MM.1S (cell line): ENCODE data around the gene KIF3C.

Experiments
- DNase-seq: peaks from one replicate; pipeline ENCODE4 v3.0.0-alpha.2; 2015
- H2AFZ ChIP-seq: fragments of 300-600 bp; sonication (generic); 2 replicates; pipeline ENCODE4 v1.6.0; 2016; ENCODE audit warnings: antibody characterized with exemption, low read length
- H3F3A ChIP-seq: fragments of 300-600 bp; sonication (generic); 2 replicates; pipeline ENCODE4 v1.6.1; 2016; ENCODE audit warnings: mild to moderate bottlenecking, antibody characterized with exemption, low read length, moderate library complexity, mixed read lengths; ENCODE audit not compliant: insufficient read depth
- H3K27ac ChIP-seq: fragments of 300-600 bp; sonication (generic); 2 replicates; pipeline ENCODE4 v1.5.1; 2016; ENCODE audit warnings: mild to moderate bottlenecking, low read length
- H3K27me3 ChIP-seq: fragments of 300-600 bp; sonication (generic); replicated peaks from 2 replicates; pipeline ENCODE4 v1.6.0; 2016; ENCODE audit warnings: low read length; ENCODE audit not compliant: insufficient read depth
- H3K36me3 ChIP-seq: fragments of 300-600 bp; sonication (generic); replicated peaks from 2 replicates; pipeline ENCODE4 v1.6.1; 2016; ENCODE audit warnings: mild to moderate bottlenecking, low read length, mixed read lengths; ENCODE audit not compliant: insufficient read depth
- H3K4me1 ChIP-seq: fragments of 300-600 bp; sonication (generic); 2 replicates; pipeline ENCODE4 v1.6.1; 2016; ENCODE audit warnings: low read length, mixed read lengths
- H3K4me2 ChIP-seq: fragments of 300-600 bp; sonication (generic); 2 replicates; pipeline ENCODE4 v1.6.0; 2016; ENCODE audit warnings: low read depth, low read length
- H3K4me3 ChIP-seq: fragments of 300-600 bp; sonication (generic); 2 replicates; pipeline ENCODE4 v1.5.1; 2016; ENCODE audit warnings: low read length, mixed read lengths
- H3K79me2 ChIP-seq: fragments of 300-600 bp; sonication (generic); 2 replicates; pipeline ENCODE4 v1.6.1; 2016; ENCODE audit warnings: mixed run types, low read length, mixed read lengths
- H3K9ac ChIP-seq: fragments of 300-600 bp; sonication (generic); 2 replicates; pipeline ENCODE4 v1.6.1; 2016; ENCODE audit warnings: low read length, mixed read lengths
- H3K9me2 ChIP-seq: fragments of 300-600 bp; sonication (generic); replicated peaks from 2 replicates; pipeline ENCODE4 v1.6.1; 2016; ENCODE audit warnings: mild to moderate bottlenecking, low read length, mixed read lengths; ENCODE audit not compliant: insufficient read depth
- H3K9me3 ChIP-seq: fragments of 300-600 bp; sonication (generic); replicated peaks from 2 replicates; pipeline ENCODE4 v1.6.1; 2016; ENCODE audit warnings: mild to moderate bottlenecking, low read length, mixed read lengths; ENCODE audit not compliant: insufficient read depth
- H4K20me1 ChIP-seq: fragments of 300-600 bp; sonication (generic); 2 replicates; pipeline ENCODE4 v1.6.1; 2016; ENCODE audit warnings: mild to moderate bottlenecking, low read length, moderate library complexity, mixed read lengths; ENCODE audit not compliant: insufficient read depth
- CTCF ChIP-seq: fragments of 300-600 bp; sonication (generic); IDR thresholded peaks from 2 replicates; pipeline ENCODE4 v1.5.1; 2016; ENCODE audit warnings: antibody characterized with exemption, low read length, mixed read lengths
- EZH2 ChIP-seq: fragments of 300-600 bp; sonication (generic); optimal IDR thresholded peaks from 2 replicates; pipeline ENCODE3; 2017; ENCODE audit warnings: low read depth, mild to moderate bottlenecking, antibody characterized with exemption, low read length, mixed read lengths
- EZH2phosphoT487 ChIP-seq: fragments of 300-600 bp; sonication (generic); IDR thresholded peaks from 2 replicates; pipeline ENCODE4 v1.6.1; 2018; ENCODE audit warnings: antibody characterized with exemption, low read length

The KIF3C gene

GRCh38 chr2:25971596-25971995 lies 10.7 kb downstream of the KIF3C start:
- Histone ChIP-seq H3K9me3 (no peaks in the 10 kb centered on the region), H3K36me3 (no peaks in the 10 kb centered on the region), H3K27me3 (no peaks in the 10 kb centered on the region), H3F3A (no peaks in the 10 kb centered on the region), H3K4me2 (no peak overlapping the region), H3K4me3 (no peak overlapping the region), H3K79me2 (no peaks in the 10 kb centered on the region), H3K9ac (no peak overlapping the region), H3K27ac (no peak overlapping the region), H3K9me2 (no peaks in the 10 kb centered on the region), H3K4me1 (no peaks in the 10 kb centered on the region), H2AFZ (no peak overlapping the region), H4K20me1 (no peaks in the 10 kb centered on the region)
- DNase-seq = no peak
- no peak for TF ChIP-seq CTCF
- TF ChIP-seq EZH2 = no peak
- no peak for TF ChIP-seq EZH2phosphoT487

GRCh38 chr2:25966531-25967270 lies 15.6 kb downstream of the KIF3C start:
- no peaks in the 10 kb centered on the region for H3K36me3 ChIP-seq
- H3K27me3 ChIP-seq = no peaks in the 10 kb centered on the region
- H3K9ac ChIP-seq = no peak overlapping the region
- no peaks in the 10 kb centered on the region for H3K4me1 ChIP-seq
- no peaks in the 10 kb centered on the region for H4K20me1 ChIP-seq
- TF ChIP-seq EZH2 (no peak), CTCF (no peak), EZH2phosphoT487 (no peak)
- no peaks in the 10 kb centered on the region for H3K9me3 ChIP-seq
- H3F3A ChIP-seq = no peaks in the 10 kb centered on the region
- no peaks in the 10 kb centered on the region for H3K79me2 ChIP-seq
- no peak overlapping the region for H3K4me2 ChIP-seq
- H3K4me3 ChIP-seq = no peak overlapping the region
- no peak overlapping the region for H2AFZ ChIP-seq
- no peak for DNase-seq
- no peak overlapping the region for H3K27ac ChIP-seq
- no peaks in the 10 kb centered on the region for H3K9me2 ChIP-seq

- Histone ChIP-seq H3K79me2 (no peaks in the 10 kb centered on the region), H3K36me3 (no peaks in the 10 kb centered on the region), H3K27ac (no peak overlapping the region), H3K27me3 (no peaks in the 10 kb centered on the region), H3K4me2 (no peak overlapping the region), H3K4me3 (no peak overlapping the region), H4K20me1 (no peaks in the 10 kb centered on the region), H3K9me2 (no peaks in the 10 kb centered on the region), H2AFZ (no peak overlapping the region), H3F3A (no peaks in the 10 kb centered on the region), H3K9me3 (no peaks in the 10 kb centered on the region), H3K9ac (no peak overlapping the region), H3K4me1 (no peaks in the 10 kb centered on the region)
- TF ChIP-seq EZH2 = no peak
- no peak for DNase-seq
Observed at GRCh38 chr2:25964891-25965290, 17.4 kb downstream of the KIF3C start.

GRCh38 chr2:25960920-25961319 lies 21.4 kb downstream of the KIF3C start:
- H3K9ac ChIP-seq = no peak overlapping the region
- H3K27ac ChIP-seq = no peak overlapping the region

More at GRCh38 chr2:25960920-25961319, 21.4 kb downstream of the KIF3C start:
- Histone ChIP-seq H3K9me3 (no peaks in the 10 kb centered on the region), H3K4me2 (no peak overlapping the region), H3K27me3 (no peaks in the 10 kb centered on the region), H3K4me3 (no peak overlapping the region), H3K79me2 (no peaks in the 10 kb centered on the region), H3K36me3 (no peaks in the 10 kb centered on the region), H3F3A (no peaks in the 10 kb centered on the region), H4K20me1 (no peaks in the 10 kb centered on the region), H2AFZ (no peak overlapping the region), H3K4me1 (no peaks in the 10 kb centered on the region), H3K9me2 (no peaks in the 10 kb centered on the region)
- no peak for DNase-seq
- TF ChIP-seq EZH2 (no peak), CTCF (no peak), EZH2phosphoT487 (no peak)
